Measurements from ENCODE around the gene RFX6.

DNA sequence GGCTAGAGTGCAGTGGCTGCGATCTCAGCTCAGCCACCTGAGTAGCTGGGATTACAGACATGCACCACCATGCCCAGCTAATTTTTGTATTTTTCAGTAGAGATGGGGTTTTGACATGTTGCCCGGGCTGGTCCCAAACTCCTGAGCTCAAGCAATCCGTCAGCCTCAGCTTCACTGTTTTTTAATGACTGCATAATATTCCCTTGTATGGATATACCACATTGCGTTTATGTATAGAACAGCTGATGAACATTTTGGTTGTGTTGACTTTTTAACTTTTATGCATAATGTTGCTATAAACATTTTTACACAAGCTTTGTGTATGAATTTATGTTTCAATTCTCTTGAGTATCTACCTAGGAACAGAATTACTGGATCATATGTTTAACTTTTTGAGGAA, 4.3 kb upstream of the RFX6 start:
- TF ChIP-seq, protein P1, sequence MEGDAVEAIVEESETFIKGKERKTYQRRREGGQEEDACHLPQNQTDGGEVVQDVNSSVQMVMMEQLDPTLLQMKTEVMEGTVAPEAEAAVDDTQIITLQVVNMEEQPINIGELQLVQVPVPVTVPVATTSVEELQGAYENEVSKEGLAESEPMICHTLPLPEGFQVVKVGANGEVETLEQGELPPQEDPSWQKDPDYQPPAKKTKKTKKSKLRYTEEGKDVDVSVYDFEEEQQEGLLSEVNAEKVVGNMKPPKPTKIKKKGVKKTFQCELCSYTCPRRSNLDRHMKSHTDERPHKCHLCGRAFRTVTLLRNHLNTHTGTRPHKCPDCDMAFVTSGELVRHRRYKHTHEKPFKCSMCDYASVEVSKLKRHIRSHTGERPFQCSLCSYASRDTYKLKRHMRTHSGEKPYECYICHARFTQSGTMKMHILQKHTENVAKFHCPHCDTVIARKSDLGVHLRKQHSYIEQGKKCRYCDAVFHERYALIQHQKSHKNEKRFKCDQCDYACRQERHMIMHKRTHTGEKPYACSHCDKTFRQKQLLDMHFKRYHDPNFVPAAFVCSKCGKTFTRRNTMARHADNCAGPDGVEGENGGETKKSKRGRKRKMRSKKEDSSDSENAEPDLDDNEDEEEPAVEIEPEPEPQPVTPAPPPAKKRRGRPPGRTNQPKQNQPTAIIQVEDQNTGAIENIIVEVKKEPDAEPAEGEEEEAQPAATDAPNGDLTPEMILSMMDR (IDR thresholded peaks at IDR 0.05; ENCODE audit: insufficient read depth, low read length): no peak
- TF ChIP-seq GABPA (IDR thresholded peaks at IDR 0.05; ENCODE audit: low read depth): no peak
- TF ChIP-seq POLR2AphosphoS5 (IDR thresholded peaks at IDR 0.05; ENCODE audit: low read depth): no peak
- TF ChIP-seq, protein P2, sequence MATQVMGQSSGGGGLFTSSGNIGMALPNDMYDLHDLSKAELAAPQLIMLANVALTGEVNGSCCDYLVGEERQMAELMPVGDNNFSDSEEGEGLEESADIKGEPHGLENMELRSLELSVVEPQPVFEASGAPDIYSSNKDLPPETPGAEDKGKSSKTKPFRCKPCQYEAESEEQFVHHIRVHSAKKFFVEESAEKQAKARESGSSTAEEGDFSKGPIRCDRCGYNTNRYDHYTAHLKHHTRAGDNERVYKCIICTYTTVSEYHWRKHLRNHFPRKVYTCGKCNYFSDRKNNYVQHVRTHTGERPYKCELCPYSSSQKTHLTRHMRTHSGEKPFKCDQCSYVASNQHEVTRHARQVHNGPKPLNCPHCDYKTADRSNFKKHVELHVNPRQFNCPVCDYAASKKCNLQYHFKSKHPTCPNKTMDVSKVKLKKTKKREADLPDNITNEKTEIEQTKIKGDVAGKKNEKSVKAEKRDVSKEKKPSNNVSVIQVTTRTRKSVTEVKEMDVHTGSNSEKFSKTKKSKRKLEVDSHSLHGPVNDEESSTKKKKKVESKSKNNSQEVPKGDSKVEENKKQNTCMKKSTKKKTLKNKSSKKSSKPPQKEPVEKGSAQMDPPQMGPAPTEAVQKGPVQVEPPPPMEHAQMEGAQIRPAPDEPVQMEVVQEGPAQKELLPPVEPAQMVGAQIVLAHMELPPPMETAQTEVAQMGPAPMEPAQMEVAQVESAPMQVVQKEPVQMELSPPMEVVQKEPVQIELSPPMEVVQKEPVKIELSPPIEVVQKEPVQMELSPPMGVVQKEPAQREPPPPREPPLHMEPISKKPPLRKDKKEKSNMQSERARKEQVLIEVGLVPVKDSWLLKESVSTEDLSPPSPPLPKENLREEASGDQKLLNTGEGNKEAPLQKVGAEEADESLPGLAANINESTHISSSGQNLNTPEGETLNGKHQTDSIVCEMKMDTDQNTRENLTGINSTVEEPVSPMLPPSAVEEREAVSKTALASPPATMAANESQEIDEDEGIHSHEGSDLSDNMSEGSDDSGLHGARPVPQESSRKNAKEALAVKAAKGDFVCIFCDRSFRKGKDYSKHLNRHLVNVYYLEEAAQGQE (IDR thresholded peaks at IDR 0.05; ENCODE audit: insufficient replicate concordance, low read depth): no peak
- TF ChIP-seq SPI1 (IDR thresholded peaks at IDR 0.05; ENCODE audit: borderline replicate concordance, low read depth): no peak
